ENCODE results near the gene FGF5.

FGF5 gene

GRCh38 chr4:80266253-80266901 lies at the start of gene FGF5:
Gene FGF5, plus strand, starts transcription at chr4:80266664. Its CDS starts 161 bp downstream, at chr4:80266825.
- DNase-seq (ENCODE audit: low read depth in 2 of 2), result peak; percentile 85 to 93
- H3K4me3 ChIP-seq (replicated peaks in 1 of 2; ENCODE audit: low read depth in 2 of 2, low read length in 2 of 2), result peak within 1 kb of the TSS; percentile 77 to 87
- TF ChIP-seq CTCF (IDR thresholded peaks at IDR 0.05; ENCODE audit: low read depth, low read length), result no peak

- no peak overlapping the region for H3K4me3 ChIP-seq (replicated peaks in 1 of 2; ENCODE audit: low read depth in 2 of 2, low read length in 2 of 2)
- TF ChIP-seq CTCF (IDR thresholded peaks at IDR 0.05; ENCODE audit: low read depth, low read length), result no peak
- peak; percentile 30 to 45 for DNase-seq (ENCODE audit: low read depth in 2 of 2)
Measured at GRCh38 chr4:80219301-80220025, 47.0 kb upstream of the FGF5 start.

- no peak overlapping the region for H3K4me3 ChIP-seq (replicated peaks in 1 of 2; ENCODE audit: low read depth in 2 of 2, low read length in 2 of 2)
- TF ChIP-seq CTCF (IDR thresholded peaks at IDR 0.05; ENCODE audit: low read depth, low read length), result no peak
- no peak for DNase-seq (ENCODE audit: low read depth in 2 of 2)
Measured at GRCh38 chr4:80220711-80221110, 45.8 kb upstream of the FGF5 start.

- TF ChIP-seq CTCF (IDR thresholded peaks at IDR 0.05; ENCODE audit: low read depth, low read length), result peak; percentile 52
- no peak overlapping the region for H3K4me3 ChIP-seq (replicated peaks in 1 of 2; ENCODE audit: low read depth in 2 of 2, low read length in 2 of 2)
- DNase-seq (ENCODE audit: low read depth in 2 of 2), result peak; percentile 61 to 70
Measured at GRCh38 chr4:80221161-80221560, 45.3 kb upstream of the FGF5 start.

GRCh38 chr4:80225595-80225994 lies 40.9 kb upstream of the FGF5 start:
- H3K4me3 ChIP-seq (replicated peaks in 1 of 2; ENCODE audit: low read depth in 2 of 2, low read length in 2 of 2), result no peak overlapping the region
- DNase-seq (ENCODE audit: low read depth in 2 of 2), result no peak

GRCh38 chr4:80226094-80226493 lies 40.4 kb upstream of the FGF5 start:
- no peak overlapping the region for H3K4me3 ChIP-seq (replicated peaks in 1 of 2; ENCODE audit: low read depth in 2 of 2, low read length in 2 of 2)
- no peak for TF ChIP-seq CTCF (IDR thresholded peaks at IDR 0.05; ENCODE audit: low read depth, low read length)
- peak in 1 of 2 donors; percentile 55 for DNase-seq (ENCODE audit: low read depth in 2 of 2)

More at GRCh38 chr4:80225595-80225994, 40.9 kb upstream of the FGF5 start:
- TF ChIP-seq CTCF (IDR thresholded peaks at IDR 0.05; ENCODE audit: low read depth, low read length), result no peak
